GM12878 (cell line): ENCODE measurements around the gene MUC13.

Experiments
- ATF7 ChIP-seq: fragments of 450-650 bp; IDR thresholded peaks from 2 replicates; pipeline ENCODE4 v1.6.1; 2016; ENCODE audit warnings: low read depth, mild to moderate bottlenecking
- BCL11A ChIP-seq: IDR thresholded peaks from 2 replicates; pipeline ENCODE4 v1.6.1; 2011; ENCODE audit warnings: low read depth, low read length
- CEBPB ChIP-seq, 2 experiments: fragments of 150-350 bp in 1 of 2; IDR thresholded peaks; 2 replicates each; pipeline ENCODE4 v1.6.1; 2012 to 2014; ENCODE audit warnings: low read depth in 2 of 2, low read length in 2 of 2, borderline replicate concordance in 1 of 2, inconsistent platforms in 1 of 2
- CTCF ChIP-seq, 3 experiments: IDR thresholded peaks in 2 of 3; conservative IDR thresholded peaks in 1 of 3; 2 replicates each; pipeline ENCODE4 v1.5.1; 2011; ENCODE audit warnings: low read depth in 3 of 3, low read length in 3 of 3, mild to moderate bottlenecking in 3 of 3, control low read depth in 2 of 3, moderate library complexity in 2 of 3, inconsistent platforms in 1 of 3, mixed read lengths in 1 of 3; ENCODE audit not compliant: control insufficient read depth in 2 of 3, insufficient read depth in 1 of 3; ENCODE audit errors: extremely low read depth in 1 of 3
- MYC ChIP-seq: IDR thresholded peaks from 2 replicates; pipeline ENCODE4 v1.6.1; 2011; ENCODE audit warnings: mild to moderate bottlenecking, low read length, moderate library complexity, inconsistent platforms; ENCODE audit not compliant: insufficient read depth, insufficient replicate concordance, insufficient read length, severe bottlenecking
- TF ChIP-seq, protein P1 (sequence below): fragments of 150-350 bp; IDR thresholded peaks from 2 replicates; pipeline ENCODE4 v1.6.1; 2014; ENCODE audit warnings: mild to moderate bottlenecking, low read depth, low read length

- TF ChIP-seq ATF7 (no peak), CTCF (IDR thresholded peaks at IDR 0.05 in 2 of 3, conservative IDR thresholded peaks at IDR 0.05 in 1 of 3; ENCODE audit: control insufficient read depth in 2 of 3, extremely low read depth in 1 of 3, insufficient read depth in 1 of 3, low read depth in 3 of 3, low read length in 3 of 3) (no peak), MYC (no peak), BCL11A (no peak), CEBPB (IDR thresholded peaks at IDR 0.05; ENCODE audit: borderline replicate concordance in 1 of 2, low read depth in 2 of 2, low read length in 2 of 2) (no peak)
- TF ChIP-seq, protein P1, sequence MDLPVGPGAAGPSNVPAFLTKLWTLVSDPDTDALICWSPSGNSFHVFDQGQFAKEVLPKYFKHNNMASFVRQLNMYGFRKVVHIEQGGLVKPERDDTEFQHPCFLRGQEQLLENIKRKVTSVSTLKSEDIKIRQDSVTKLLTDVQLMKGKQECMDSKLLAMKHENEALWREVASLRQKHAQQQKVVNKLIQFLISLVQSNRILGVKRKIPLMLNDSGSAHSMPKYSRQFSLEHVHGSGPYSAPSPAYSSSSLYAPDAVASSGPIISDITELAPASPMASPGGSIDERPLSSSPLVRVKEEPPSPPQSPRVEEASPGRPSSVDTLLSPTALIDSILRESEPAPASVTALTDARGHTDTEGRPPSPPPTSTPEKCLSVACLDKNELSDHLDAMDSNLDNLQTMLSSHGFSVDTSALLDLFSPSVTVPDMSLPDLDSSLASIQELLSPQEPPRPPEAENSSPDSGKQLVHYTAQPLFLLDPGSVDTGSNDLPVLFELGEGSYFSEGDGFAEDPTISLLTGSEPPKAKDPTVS, result no peak
These were observed 45.8 kb downstream of the MUC13 start for GRCh38 chr3:124888482-124889441.
